TTC549 (cell line): ENCODE results near the gene GPR22.

Experiments
- FAIRE-seq: peaks from 2 replicates; lab custom pipeline; 2012; peaks lifted over from hg19 to GRCh38; lab: Jason Lieb, UNC

GPR22 gene, protein sequence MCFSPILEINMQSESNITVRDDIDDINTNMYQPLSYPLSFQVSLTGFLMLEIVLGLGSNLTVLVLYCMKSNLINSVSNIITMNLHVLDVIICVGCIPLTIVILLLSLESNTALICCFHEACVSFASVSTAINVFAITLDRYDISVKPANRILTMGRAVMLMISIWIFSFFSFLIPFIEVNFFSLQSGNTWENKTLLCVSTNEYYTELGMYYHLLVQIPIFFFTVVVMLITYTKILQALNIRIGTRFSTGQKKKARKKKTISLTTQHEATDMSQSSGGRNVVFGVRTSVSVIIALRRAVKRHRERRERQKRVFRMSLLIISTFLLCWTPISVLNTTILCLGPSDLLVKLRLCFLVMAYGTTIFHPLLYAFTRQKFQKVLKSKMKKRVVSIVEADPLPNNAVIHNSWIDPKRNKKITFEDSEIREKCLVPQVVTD

DNA sequence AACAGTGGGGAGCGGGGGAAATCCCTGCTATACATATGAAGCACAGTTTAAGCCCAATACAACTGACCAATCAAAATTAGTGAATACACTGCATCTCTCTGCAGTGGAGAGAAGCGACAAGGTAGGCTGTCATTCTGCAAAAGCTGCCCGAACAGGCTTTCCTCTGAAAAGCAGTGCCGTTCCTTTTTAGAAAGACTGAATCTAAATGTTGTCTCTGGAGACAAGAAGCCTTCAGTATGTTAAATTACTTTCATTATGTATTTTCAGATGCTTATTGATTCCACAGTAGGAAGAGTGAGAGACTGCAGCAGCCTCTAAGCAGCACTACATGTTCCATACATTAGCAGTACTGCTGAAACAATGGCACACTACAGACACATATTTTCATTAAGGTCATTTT lies at the start of gene GPR22:
Gene GPR22, plus strand, starts transcription at position 129 of the 400 bp plus-strand sequence. CDS start 4,004 bp downstream, outside the sequence.
- FAIRE-seq, result no peak

DNA sequence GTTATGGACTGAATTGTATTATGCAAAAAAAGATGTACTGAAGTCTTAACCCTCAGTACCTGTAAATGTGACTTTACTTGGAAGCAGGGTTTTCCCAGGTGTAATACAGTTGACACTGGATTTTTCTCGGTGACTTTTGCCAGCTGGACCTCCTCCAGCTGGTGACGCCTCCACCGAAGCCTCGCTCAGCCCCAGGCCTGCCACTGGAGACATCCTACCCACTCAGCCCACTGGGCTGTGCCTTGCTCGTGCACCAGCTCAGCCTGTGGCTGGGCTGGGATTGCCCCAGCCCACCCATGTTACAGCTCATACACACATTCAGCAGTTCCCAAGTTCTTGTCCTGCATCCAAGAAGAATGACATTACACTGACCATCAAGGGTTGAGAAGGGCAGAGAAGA lies 42.4 kb upstream of the GPR22 start:
- no peak for FAIRE-seq

DNA sequence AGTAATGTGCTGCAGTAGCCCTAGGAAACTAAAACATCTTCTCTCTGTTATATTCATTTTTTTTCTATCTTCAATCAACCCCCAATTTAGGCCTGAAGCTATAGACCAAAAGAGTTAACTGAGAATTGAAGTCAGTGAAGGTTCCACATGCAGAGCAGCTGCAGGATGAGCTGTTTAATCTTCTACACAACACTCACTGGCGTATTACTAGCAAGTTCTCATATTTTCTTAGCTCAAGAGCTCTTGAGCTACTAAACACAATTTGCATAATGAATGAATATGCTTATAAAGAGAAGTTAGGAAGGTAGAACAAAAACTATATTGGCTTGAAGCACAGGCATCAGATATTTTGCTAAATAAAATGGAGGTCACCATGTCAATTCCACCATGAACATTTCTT lies 41.2 kb upstream of the GPR22 start:
- no peak for FAIRE-seq

DNA sequence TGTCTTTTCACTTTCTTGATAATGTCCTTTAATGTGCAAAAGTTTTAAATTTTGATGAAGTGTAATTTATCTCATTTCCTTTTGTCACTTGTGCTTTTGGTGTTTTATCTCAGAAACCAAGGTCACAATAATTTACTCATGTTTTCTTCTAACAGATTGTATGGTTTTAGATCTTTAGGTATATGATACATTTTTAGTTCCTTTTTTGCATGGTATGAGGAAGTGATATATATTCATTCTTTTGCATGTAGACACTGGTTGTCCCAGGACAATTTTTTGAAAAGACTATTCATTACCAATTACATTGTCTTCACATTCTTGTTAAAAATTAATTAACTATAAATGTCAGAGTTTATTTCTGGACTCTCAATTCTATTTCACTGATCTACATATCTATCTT lies 39.8 kb upstream of the GPR22 start:
- FAIRE-seq, result no peak

DNA sequence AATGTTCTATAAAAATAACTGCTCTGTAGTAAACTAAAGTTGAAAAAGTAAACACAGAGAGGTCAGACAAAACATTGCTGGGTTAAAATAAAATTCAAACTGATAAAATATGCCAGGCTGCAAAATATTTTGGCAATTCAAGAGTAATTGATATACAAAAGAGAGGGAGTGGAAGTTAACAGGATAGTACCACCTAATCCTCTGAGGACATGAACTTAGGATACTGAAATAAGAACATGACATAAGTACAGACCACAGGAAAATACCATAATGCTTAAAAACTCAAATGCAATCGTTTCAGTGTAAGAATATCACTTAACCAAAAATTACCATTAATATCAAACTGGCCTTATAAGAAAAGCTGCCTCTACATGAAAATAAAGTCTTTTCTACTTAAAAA lies 37.6 kb upstream of the GPR22 start:
- no peak for FAIRE-seq

DNA sequence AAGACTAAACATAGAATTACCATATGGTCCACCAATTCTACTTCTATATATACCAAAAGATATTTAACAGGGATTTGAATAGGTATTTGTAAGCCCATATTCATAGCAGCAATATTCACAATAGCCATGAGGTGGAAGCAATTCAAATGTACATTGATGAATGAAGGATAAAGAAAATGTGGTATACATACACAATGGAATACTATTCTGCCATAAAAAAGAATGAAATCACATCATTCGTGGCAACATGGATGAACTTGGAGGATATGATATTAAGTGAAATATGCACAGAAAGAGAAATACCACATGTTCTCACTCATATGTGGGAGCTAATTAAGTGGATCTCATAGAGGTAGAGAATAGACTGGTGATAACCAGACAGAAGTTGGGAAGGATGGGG lies 34.1 kb upstream of the GPR22 start:
- FAIRE-seq, result no peak

DNA sequence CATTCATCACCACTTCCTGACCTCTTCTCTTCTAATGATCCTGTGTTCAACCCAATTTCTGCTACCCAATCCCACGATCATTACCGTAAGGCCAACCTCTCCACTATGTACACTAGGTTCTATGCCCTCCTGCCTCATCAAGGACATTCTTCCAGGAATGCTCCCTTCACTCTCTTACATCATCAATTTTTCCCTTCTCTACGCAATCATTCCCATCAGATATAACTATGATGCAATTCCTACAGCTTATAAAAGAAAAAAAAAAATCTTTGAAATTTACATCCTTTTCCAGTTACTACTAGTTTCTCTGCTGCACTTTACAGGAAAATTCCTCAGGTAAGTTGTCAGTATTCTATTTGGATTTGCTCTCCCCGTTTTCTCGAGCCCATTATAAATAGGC lies 30.8 kb upstream of the GPR22 start:
- FAIRE-seq, result no peak

DNA sequence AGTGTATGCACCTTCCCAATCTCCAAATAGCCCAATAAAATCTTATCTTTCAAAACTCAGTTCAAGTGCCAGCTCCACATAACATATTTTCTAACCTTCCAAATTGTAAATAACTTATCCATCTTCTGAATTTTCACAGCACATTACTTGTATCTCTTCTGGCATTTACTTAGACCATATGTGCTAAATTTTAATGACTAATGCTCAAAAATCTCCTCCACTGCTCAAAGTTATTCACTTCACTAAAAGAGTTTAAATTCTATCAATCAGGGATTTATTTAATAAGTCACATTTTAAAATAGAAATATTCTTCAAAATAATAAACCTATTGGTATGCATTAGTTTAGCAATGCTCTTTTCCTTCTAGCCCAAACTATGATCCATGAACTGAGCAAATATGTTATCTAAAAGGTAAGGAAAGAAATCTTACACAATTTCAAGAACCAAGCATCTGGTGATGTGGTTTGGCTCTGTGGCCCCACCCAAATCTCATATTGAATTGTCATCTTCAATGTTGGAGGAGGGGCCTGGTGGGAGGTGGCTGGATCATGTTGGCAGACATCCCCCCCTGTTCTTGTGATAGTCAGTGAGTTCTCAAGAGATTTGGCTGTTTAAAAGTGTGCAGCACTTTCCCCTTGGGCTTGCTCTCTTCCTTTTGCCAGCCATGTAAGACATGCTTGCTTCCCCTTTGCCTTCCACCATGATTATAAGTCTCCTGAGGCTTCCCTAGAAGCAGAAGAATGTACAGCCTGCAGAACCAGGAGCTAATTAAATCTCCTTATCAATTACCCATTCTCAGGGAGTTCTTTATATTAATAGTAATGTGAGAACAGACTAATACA lies 28.1 kb upstream of the GPR22 start:
- FAIRE-seq, result no peak

DNA sequence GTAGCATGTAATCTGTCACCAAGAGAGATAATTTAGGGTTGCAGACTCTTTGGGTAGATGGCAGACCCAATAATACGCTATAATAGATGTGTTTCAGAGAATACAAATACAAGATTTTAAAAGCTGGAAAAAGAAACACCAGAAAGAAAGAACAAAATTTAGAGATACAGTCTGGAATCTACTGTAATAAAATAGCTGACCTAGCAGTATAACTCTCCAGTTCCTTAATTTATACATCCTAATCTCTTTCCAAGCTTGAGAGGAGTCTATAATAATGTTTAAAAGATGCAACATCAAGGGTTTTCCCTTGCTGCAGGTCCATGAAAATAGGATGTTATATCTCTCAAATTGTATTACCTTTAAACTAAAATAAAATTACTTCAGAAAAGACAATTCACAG lies 27.2 kb upstream of the GPR22 start:
- FAIRE-seq, result no peak

DNA sequence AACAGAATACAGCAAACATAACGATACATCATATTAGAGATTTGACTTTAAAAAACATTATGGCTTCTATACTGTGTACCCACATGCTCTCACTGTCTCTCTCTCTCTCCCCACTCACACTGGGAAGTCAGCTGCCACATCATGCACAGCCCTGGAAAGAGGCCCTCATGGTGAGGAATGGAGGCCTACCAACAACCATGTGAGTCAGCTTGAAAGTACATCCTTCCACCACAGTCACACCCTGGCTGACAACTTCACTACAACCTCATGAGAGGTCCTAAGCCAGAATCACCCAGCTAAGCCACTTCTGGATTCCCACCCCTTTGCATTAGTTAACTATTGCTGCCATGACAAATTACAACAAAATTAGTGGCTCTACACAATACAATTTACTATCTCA lies 23.3 kb upstream of the GPR22 start:
- no peak for FAIRE-seq

DNA sequence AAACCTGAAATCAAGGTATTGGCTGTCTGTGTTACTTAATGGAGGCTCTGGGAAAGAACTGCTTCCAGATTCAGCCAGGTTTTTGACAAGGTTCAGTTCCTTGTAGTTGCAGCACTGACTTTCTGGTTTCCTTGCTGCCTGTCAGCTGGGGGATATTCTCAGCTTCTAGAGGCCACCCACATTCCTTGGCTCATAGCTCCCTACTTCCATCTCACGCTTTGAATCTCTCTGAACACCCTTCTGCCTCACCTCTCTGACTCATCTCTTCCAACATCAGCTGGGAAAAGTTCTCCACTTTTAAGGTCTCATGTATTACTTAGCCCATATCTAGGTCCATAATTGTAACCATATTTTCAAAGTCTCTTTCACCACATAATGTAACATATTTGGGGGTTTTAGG lies 22.9 kb upstream of the GPR22 start:
- no peak for FAIRE-seq

DNA sequence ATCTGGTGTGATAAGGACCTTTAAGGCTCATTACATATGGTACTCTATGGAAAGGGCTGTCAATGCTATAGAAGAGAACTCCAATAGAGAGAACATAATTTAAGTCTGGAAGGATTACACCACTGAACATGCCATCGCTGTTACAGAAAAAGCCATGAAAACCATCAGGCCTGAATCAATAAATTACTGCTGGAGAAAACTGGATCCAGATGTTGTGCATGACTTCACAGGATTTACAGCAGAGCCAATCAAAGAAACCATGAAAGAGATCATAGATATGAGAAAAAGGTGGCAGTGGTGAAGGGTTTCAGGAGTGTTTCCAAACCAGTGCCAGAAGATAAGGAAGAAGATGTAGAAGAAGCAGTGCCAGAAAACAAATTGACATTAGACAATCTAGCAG lies 18.9 kb upstream of the GPR22 start:
- no peak for FAIRE-seq

DNA sequence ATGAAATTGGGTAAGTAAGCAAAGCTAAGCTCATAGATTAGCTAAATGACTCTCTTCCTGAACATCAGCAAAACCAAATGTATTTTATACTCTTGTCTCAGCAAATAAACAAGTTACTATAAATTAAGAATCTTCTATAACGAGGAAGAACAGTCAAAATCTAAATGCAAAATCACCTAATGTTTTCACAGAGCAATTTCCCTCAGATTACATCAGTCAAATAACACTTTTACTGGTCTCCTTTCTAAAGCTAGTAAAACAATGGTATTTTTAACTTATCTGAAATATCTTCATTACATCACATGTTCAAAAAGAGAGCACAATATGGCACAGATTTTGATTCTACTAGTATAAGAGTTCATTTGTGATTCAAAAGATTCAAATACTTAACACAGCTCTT lies 16.5 kb upstream of the GPR22 start:
- no peak for FAIRE-seq

DNA sequence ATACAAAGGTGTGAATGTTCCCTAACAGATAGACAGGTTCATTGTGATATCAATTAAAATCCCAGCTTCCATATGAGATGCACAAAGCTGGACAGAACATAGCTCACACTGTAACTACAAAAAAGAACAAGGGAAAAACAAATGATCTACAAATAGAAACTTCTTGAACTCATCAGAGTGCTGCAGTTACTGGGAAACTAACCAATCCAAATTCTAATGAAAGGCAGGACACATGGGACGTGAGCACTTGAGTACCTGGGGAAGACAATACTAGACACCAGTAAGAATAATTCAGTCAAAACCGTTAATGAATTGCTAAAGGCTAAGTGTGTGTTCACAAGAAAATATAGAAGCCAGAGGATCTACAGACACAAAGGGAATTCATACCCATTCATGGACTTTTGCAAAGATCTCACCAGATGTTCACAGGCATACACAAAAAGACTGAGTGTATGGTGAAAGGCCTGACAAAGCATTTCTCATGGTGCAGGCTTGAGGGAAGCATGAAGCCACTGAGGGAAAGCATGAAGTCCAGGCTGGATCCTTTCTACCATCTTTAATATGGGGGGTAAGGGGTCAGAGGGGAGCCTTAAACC lies 7.8 kb upstream of the GPR22 start:
- no peak for FAIRE-seq

DNA sequence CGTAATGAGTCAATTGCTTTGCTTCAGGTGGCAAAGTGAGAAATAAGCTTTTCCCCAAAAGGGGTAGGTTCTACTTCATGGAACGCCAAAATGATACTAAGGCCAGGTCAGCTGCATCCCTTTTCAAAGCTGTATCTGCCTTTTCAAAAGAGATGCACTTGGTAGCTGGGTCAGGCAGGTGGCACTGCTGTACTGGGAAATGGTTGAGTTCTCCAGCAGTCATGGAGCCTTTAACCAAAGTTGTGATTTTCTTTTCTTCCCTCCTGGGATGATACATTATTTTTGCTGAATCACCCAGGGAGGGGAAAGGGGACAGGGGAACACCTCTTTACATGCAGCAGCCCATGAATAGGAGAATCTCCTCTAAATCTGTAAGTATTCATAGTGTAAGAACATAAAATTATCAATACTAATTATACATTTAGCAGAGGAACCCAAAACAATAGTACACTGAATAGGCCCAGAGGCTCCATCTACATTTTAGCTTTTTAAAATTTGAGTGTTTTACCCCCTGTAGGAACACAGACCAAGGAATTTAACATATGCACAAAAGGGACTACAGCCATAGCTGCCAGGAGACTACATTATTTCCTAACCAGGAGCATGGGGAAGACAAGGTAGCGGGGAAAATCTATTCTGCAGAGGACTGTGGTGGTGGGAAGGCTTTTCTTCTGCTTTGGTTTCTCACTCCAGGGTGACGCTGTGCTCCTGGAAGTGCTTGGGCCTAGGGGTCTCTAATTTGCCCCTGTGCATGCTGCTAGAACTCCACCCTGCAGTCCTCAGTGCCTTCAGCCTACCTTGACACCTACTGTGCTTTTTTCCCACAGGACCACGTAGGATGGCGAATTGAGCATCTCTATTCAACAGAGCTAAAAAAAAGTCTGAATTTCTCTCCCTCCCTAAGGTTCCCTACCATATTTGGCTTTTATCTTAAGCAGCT lies 6.4 kb upstream of the GPR22 start:
- FAIRE-seq, result peak; percentile 69

DNA sequence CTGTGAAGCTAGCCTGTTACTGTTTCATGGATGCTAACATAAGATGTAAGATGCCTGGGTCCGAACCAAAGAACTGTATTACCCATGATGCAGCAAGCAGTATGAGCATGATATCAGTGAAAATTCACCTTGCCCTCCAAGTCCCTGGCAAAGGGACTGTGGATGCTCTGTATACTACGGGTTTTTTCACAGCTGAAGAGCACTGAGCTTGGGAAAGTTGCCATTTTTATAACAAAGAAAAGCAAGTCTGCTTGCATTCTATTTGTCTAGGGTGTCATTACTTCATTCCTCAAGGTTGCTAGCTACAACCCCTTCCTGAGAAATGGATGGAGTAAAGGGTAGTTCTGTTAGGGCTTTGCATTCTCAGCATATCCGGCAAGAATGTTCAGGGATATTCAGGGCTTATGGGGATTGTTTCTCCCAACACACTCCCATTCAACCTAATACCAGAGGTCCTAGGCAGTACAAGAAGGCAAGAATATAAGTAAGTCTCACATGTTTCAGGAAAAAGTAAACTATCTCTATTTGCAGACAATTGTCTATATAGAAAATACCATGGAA lies 5.1 kb upstream of the GPR22 start:
- no peak for FAIRE-seq

DNA sequence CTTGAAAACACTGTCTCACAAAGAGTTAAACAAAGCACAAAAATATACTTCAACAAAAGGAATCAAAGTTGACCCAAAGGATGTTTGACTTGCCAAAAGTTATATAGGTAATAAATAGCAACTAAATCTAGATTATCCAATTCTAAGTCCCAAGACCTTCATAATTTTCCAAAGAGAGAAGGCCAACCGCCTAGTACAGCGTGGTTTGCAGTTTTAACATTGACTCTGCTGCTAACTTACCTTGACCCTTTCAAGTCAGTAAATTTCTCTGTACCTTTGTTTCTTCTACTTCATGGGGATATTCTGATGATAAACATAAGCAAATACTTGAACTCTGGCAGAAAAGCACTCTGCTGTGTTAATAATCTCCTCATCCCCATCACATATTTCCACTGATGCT lies 1.9 kb upstream of the GPR22 start:
- no peak for FAIRE-seq

DNA sequence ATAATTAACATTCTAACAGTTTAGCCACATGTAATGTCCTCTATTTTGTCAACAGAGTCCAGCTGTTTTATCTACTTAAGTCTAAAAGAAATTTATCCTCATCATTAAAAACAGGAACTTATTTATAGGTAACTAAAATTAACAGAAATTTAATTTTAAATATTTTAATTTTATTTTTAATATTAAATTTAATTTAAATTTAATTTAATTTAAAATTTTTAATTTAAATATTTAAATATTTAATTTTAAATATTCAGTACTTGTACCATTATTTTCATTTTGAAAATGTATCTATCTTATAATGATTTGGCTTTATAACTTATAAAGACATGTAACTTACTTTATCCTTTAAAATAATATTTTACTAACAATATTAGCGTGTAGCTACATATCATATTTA lies 1.0 kb upstream of the GPR22 start:
- peak; percentile 95 for FAIRE-seq

DNA sequence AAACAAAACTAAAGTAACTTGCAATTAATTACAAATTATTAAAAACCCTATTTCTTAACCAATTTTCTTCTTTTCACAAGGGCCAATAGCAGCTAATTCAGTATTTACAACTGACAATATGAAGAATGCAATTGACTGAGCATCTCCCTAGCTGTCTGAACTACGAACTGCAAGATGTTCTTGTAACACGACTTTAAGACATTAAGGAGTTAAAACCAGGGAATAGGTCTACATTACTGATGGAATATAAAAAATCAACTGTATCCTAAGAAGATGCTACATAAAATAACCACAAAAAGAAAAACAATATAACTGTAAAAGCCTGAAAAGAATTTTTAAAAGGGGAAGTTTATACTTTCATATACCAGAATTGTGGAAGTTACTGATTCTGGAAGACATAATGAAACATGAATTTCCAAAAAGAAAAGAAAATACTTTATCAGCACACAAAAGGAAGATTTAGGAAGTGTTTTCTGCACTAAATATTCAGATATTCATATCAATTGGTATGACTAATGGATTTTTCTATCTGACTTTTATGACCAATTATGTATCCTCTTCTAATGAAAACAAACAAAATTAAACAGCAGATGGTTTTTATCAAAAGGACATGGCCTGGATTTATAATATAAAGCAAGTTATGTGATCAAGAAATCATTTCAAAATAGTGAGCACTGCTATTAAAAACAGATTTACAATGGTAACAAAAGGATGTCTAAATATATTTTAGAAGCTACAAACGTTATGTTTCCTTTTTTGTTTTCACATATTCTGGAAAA lies 1.6 kb downstream of the GPR22 start:
- no peak for FAIRE-seq

DNA sequence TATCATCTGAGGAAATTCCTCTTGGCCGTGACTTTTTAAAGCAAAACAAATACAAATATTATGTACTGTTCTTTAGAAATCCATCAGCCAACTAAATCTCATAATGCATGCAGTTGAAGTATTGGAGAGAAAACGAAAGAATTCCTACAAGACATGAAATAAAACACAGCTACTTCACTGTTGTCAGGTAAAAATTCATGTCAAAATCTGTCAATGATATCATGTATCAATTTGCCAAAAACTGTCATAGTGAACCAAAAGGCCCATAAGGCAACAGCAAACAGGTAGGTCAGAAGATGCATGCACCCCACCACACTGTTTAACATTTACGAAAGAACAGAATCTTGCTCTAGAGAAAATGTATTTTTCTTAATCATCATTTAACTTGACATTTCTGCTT lies 2.3 kb downstream of the GPR22 start:
- FAIRE-seq, result no peak

DNA sequence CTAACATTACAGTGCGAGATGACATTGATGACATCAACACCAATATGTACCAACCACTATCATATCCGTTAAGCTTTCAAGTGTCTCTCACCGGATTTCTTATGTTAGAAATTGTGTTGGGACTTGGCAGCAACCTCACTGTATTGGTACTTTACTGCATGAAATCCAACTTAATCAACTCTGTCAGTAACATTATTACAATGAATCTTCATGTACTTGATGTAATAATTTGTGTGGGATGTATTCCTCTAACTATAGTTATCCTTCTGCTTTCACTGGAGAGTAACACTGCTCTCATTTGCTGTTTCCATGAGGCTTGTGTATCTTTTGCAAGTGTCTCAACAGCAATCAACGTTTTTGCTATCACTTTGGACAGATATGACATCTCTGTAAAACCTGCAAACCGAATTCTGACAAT lies 4.3 kb downstream of the GPR22 start:
- FAIRE-seq, result no peak
